IMR-90 (cell line): ENCODE measurements around the gene MAP2K2. TPM values are rescaled to one million over a fixed set of nuclear protein-coding genes. Genes with fewer than 3 reads are reported as not detected.
A peak's percentile ranks its signal among the peaks of the same experiment; 100 is the strongest.

Experiments used
- ATAC-seq: fragments of 200-7000 bp; cut with Tn5 transposase; 2 replicates; pipeline ENCODE4 v1.9.1; 2020; ENCODE audit warnings: low read depth, mild to moderate bottlenecking, moderate library complexity
- BruUV-seq: library from RNA; stranded (reverse); fragments of 400-500 nt; replicated peaks from 2 replicates; lab custom pipeline; 2021; lab: Mats Ljungman, UMichigan
- CTCF ChIA-PET: fragments of 300-600 bp; formaldehyde crosslinking; extraction: SDS; loops from one replicate; lab custom pipeline; 2021; ENCODE audit warnings: antibody characterized with exemption; lab: Yijun Ruan, JAX
- POLR2A ChIA-PET: fragments of 300-600 bp; sonication (Branson Sonifier 250); formaldehyde crosslinking; loops from one replicate; lab custom pipeline; 2022; ENCODE audit warnings: antibody characterized with exemption; ENCODE audit not compliant: unreplicated experiment; lab: Charles Lee
- DNase-seq: peaks from one replicate; pipeline ENCODE4 v3.0.0; 2013
- H2AFZ ChIP-seq: replicated peaks from 2 replicates; pipeline ENCODE3; 2013; ENCODE audit warnings: low read length, mild to moderate bottlenecking; ENCODE audit not compliant: poor library complexity
- H2AK5ac ChIP-seq: 2 replicates; pipeline ENCODE4 v1.6.1; 2013; ENCODE audit warnings: low read depth, low read length, inconsistent platforms
- H2AK9ac ChIP-seq: replicated peaks from 2 replicates; pipeline ENCODE3; 2013; ENCODE audit warnings: mild to moderate bottlenecking, low read depth, low read length, moderate library complexity; ENCODE audit not compliant: poor library complexity
- H2BK120ac ChIP-seq: 2 replicates; pipeline ENCODE4 v1.6.1; 2013; ENCODE audit warnings: low read depth, low read length, inconsistent platforms
- H2BK15ac ChIP-seq: 3 replicates; pipeline ENCODE4 v1.6.1; 2013; ENCODE audit warnings: low read depth, low read length, inconsistent platforms
- H2BK20ac ChIP-seq: 2 replicates; pipeline ENCODE4 v1.6.1; 2013; ENCODE audit warnings: low read depth, mild to moderate bottlenecking, inconsistent platforms, low read length, moderate library complexity
- H2BK5ac ChIP-seq: 2 replicates; pipeline ENCODE4 v1.6.1; 2013; ENCODE audit warnings: mild to moderate bottlenecking, low read depth, low read length, inconsistent platforms; ENCODE audit not compliant: poor library complexity, severe bottlenecking
- H3K14ac ChIP-seq: replicated peaks from 2 replicates; pipeline ENCODE4 v1.6.1; 2013; ENCODE audit warnings: low read depth, low read length, inconsistent platforms
- H3K18ac ChIP-seq: 2 replicates; pipeline ENCODE4 v1.6.1; 2013; ENCODE audit warnings: low read depth, low read length, control low read depth
- H3K23ac ChIP-seq: 2 replicates; pipeline ENCODE4 v1.6.1; 2013; ENCODE audit warnings: low read depth, low read length, inconsistent platforms
- H3K27ac ChIP-seq: 2 replicates; pipeline ENCODE4 v1.5.1; 2013; ENCODE audit warnings: mild to moderate bottlenecking, control low read depth, low read length; ENCODE audit not compliant: insufficient read depth
- H3K27me3 ChIP-seq: 2 replicates; pipeline ENCODE4 v1.6.1; 2013; ENCODE audit warnings: low read length; ENCODE audit not compliant: control insufficient read depth, insufficient read depth
- H3K36me3 ChIP-seq: 2 replicates; pipeline ENCODE4 v1.6.1; 2013; ENCODE audit warnings: low read length, mixed read lengths; ENCODE audit not compliant: control insufficient read depth, insufficient read depth
- H3K4ac ChIP-seq: 2 replicates; pipeline ENCODE4 v1.6.1; 2013; ENCODE audit warnings: low read depth, low read length, inconsistent platforms
- H3K4me1 ChIP-seq: 2 replicates; pipeline ENCODE4 v1.6.1; 2013; ENCODE audit warnings: low read length, mixed read lengths; ENCODE audit not compliant: control insufficient read depth, insufficient read depth
- H3K4me2 ChIP-seq: 2 replicates; pipeline ENCODE4 v1.6.1; 2013; ENCODE audit warnings: low read depth, mild to moderate bottlenecking, control low read depth, low read length, moderate library complexity
- H3K4me3 ChIP-seq: 2 replicates; pipeline ENCODE4 v1.5.1; 2013; ENCODE audit warnings: low read depth, mild to moderate bottlenecking, control low read depth, low read length, moderate library complexity; ENCODE audit not compliant: insufficient read depth
- H3K56ac ChIP-seq: 2 replicates; pipeline ENCODE4 v1.6.1; 2013; ENCODE audit warnings: low read length, inconsistent platforms; ENCODE audit not compliant: insufficient read depth; ENCODE audit errors: extremely low read depth
- H3K79me1 ChIP-seq, 2 experiments: 2 replicates each; pipeline ENCODE4 v1.6.1; 2013; ENCODE audit warnings: low read length in 2 of 2, inconsistent platforms in 1 of 2, low read depth in 1 of 2
- H3K9ac ChIP-seq: 2 replicates; pipeline ENCODE4 v1.6.1; 2013; ENCODE audit warnings: low read depth, low read length, control low read depth
- H3K9me1 ChIP-seq: 2 replicates; pipeline ENCODE4 v1.6.1; 2013; ENCODE audit warnings: low read length, inconsistent platforms; ENCODE audit not compliant: insufficient read depth
- H3K9me3 ChIP-seq: 2 replicates; pipeline ENCODE4 v1.6.1; 2013; ENCODE audit warnings: low read length; ENCODE audit not compliant: control insufficient read depth, insufficient read depth
- H4K20me1 ChIP-seq: 2 replicates; pipeline ENCODE4 v1.6.1; 2013; ENCODE audit warnings: low read length, inconsistent platforms; ENCODE audit not compliant: insufficient read depth
- H4K5ac ChIP-seq: 2 replicates; pipeline ENCODE4 v1.6.1; 2013; ENCODE audit warnings: mild to moderate bottlenecking, low read depth, low read length, control low read depth
- H4K8ac ChIP-seq, 2 experiments: 2 replicates each; pipeline ENCODE4 v1.6.1; 2013; ENCODE audit warnings: low read depth in 2 of 2, low read length in 2 of 2, control low read depth in 1 of 2, inconsistent platforms in 1 of 2
- H4K91ac ChIP-seq: 2 replicates; pipeline ENCODE4 v1.6.1; 2013; ENCODE audit warnings: low read depth, low read length, inconsistent platforms; ENCODE audit not compliant: insufficient read depth
- BHLHE40 ChIP-seq: fragments of 150-350 bp; IDR thresholded peaks from 2 replicates; pipeline ENCODE4 v1.6.1; 2016; ENCODE audit warnings: mild to moderate bottlenecking, low read depth, low read length
- CTCF ChIP-seq: conservative IDR thresholded peaks from 2 replicates; pipeline ENCODE4 v1.5.1; 2012; ENCODE audit warnings: mild to moderate bottlenecking, low read depth, low read length, improper control_type of control experiment
- ELK1 ChIP-seq: fragments of 150-350 bp; IDR thresholded peaks from 2 replicates; pipeline ENCODE4 v1.6.1; 2016; ENCODE audit warnings: low read depth, mild to moderate bottlenecking, low read length, moderate library complexity, borderline replicate concordance
- MXI1 ChIP-seq: IDR thresholded peaks from 2 replicates; pipeline ENCODE4 v1.6.1; 2012; ENCODE audit warnings: low read depth, mild to moderate bottlenecking, low read length, moderate library complexity, borderline replicate concordance
- NFE2L2 ChIP-seq: fragments of 150-350 bp; IDR thresholded peaks from 2 replicates; pipeline ENCODE4 v1.6.1; 2016; ENCODE audit warnings: low read depth, mild to moderate bottlenecking, low read length
- POLR2A ChIP-seq: IDR thresholded peaks from 2 replicates; pipeline ENCODE4 v1.6.1; 2012; ENCODE audit warnings: mild to moderate bottlenecking, low read depth, low read length
- RCOR1 ChIP-seq: IDR thresholded peaks from 2 replicates; pipeline ENCODE4 v1.6.1; 2012; ENCODE audit warnings: mild to moderate bottlenecking, low read length, improper control_type of control experiment; ENCODE audit not compliant: insufficient replicate concordance
- SMC3 ChIP-seq: fragments of 150-350 bp; IDR thresholded peaks from 2 replicates; pipeline ENCODE4 v1.6.1; 2016; ENCODE audit warnings: low read depth, mild to moderate bottlenecking, antibody characterized with exemption, low read length, moderate library complexity
- WGBS, 2 experiments: methylation state at CpG; one replicate each; pipeline versions ENCODE4 v1.1.5 to v1.1.7; 2013; ENCODE audit warnings: missing lambda C conversion rate in 2 of 2; ENCODE audit not compliant: insufficient read length in 1 of 2; ENCODE audit errors: extremely low coverage in 2 of 2; 5-methylcytosine and 5-hydroxymethylcytosine counted together
- dilution Hi-C: fragments of 300-500 bp; cut with HindIII; formaldehyde crosslinking; loops from one replicate; pipeline ENCODE4 v1.14.3; 2018; ENCODE audit warnings: low sequenced_read_pairs; ENCODE audit not compliant: unreplicated experiment
- in situ Hi-C: fragments of 300-500 bp; cut with MboI; formaldehyde crosslinking; loops from 3 replicates; pipeline ENCODE4 v1.14.3; 2019; ENCODE audit warnings: low sequenced_read_pairs, inconsistent platforms, mixed read lengths
- intact Hi-C: fragments of 100-400 bp; cut with micrococcal nuclease; formaldehyde crosslinking; loops from 2 replicates; pipeline ENCODE4 v1.10.0; 2022
- polyA plus RNA-seq, 3 experiments: library from polyadenylated mRNA; depleted of rRNA; stranded (reverse); fragments of >200 nt; gene quantifications; 2 replicates each; pipeline ENCODE4 v1.2.3, GENCODE V29; 2012; ENCODE audit warnings: low replicate concordance in 1 of 3
- total RNA-seq: library from RNA; depleted of rRNA; stranded (reverse); fragments of >200 nt; gene quantifications from 2 replicates; pipeline ENCODE4 v1.2.3, GENCODE V29; 2012

MAP2K2 gene
- total and polyA plus RNA-seq, 2 of the 4 experiments (the other 2 are of a cell fraction): 115 to 151 TPM

- no peak overlapping the region for H3K9ac ChIP-seq
- POLR2A ChIA-PET: no interaction called here
- no peak overlapping the region for H3K4me3 ChIP-seq
- no TSS peak for BruUV-seq
- no peak overlapping the region for H2BK120ac ChIP-seq
- dilution Hi-C loops: no loop called here
- H3K4ac ChIP-seq: no peak overlapping the region
- H3K56ac ChIP-seq: no peak overlapping the region
- H4K5ac ChIP-seq: no peak overlapping the region
- H2AFZ ChIP-seq: peak overlapping the region; percentile 51
- no peak overlapping the region for H4K91ac ChIP-seq
- intact Hi-C loops: no loop called here
- H3K9me1 ChIP-seq: no peaks in the 10 kb centered on the region
- peak overlapping the region; percentile 88 for H2AK9ac ChIP-seq
- H2BK5ac ChIP-seq: no peak overlapping the region
- H4K20me1 ChIP-seq: no peaks in the 10 kb centered on the region; the same call in none of the 2 replicates
- H3K23ac ChIP-seq: no peak overlapping the region
- H3K14ac ChIP-seq: no peak overlapping the region
- TF ChIP-seq NFE2L2: no peak
- TF ChIP-seq SMC3: no peak
- no peak for TF ChIP-seq CTCF
- TF ChIP-seq POLR2A: no peak
- no peak for TF ChIP-seq RCOR1
- no peak for TF ChIP-seq ELK1
- TF ChIP-seq MXI1: no peak
- TF ChIP-seq BHLHE40: no peak
- no peaks in the 10 kb centered on the region for H3K27me3 ChIP-seq
- H3K18ac ChIP-seq: no peak overlapping the region
- peaks cover 70% of the 10 kb centered on the region for H3K36me3 ChIP-seq
- no CpG with 5 or more reads among the region's 11 CpGs for WGBS, 2 experiments
- H3K4me2 ChIP-seq: no peak overlapping the region
- no peak for ATAC-seq
- no peak overlapping the region for H2BK20ac ChIP-seq
- peaks cover 0 to 3% of the 10 kb centered on the region in 2 experiments; a peak in 1 of 4 replicates for H3K79me1 ChIP-seq
- no peaks in the 10 kb centered on the region for H3K9me3 ChIP-seq
- in situ Hi-C loops: no loop called here
- H3K27ac ChIP-seq: no peak overlapping the region
- CTCF ChIA-PET: no interaction called here
- no peak overlapping the region for H4K8ac ChIP-seq
- no peaks in the 10 kb centered on the region for H3K4me1 ChIP-seq
- no peak overlapping the region for H2BK15ac ChIP-seq
- no peak for DNase-seq
- H2AK5ac ChIP-seq: no peak overlapping the region
Measured at GRCh38 chr19:4097501-4097900, 26.4 kb downstream of the MAP2K2 start.
